ENCODE results near the gene PDE4D.
A peak's percentile ranks its signal among the peaks of the same experiment; 100 is the strongest.

The PDE4D gene

DNA sequence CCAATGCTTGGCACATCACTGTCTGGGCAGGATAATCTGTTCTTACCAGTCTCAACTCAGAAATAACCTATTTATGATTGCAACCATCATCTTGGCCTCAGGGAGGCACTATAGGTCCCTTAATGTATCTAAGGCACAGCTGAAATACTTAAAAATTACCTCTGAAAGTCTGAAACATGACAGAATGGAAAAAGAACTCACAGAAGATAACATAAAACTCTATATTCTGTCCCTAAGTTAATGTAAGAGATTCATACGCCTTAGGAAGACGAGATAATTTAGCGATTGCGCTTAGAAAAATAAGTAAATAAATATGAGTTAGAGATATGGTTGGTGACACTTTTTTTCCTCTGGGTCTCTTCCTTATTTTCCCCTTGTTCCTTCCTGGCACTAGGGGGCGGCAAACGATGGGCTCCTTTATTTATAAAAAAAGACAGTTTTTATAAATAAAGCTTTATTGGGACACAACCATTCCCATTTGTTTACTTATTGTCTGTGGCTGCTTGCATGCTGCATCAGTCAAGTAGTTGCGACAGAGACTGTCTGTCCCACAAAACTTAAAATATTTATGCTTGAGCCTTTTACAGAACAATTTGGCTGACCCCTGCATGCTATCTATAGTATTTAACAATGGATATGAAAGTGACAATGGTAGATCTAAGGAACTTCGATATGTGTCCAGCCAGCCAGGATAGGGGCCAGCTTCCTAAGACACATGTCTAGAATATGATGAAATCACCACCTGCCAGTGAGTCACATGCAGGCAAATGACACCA is 79.6 kb downstream of the PDE4D start:
- Histone ChIP-seq H3K23ac (ENCODE audit: low read length in 2 of 2) (no peak overlapping the region), H3K4me2 (ENCODE audit: low read length, poor library complexity, severe bottlenecking) (no peak overlapping the region), H3K27me3 (ENCODE audit: control insufficient read depth in 1 of 2, insufficient read depth in 1 of 2, low read length in 2 of 2) (peaks cover 18 to 34% of the 10 kb centered on the region in 2 experiments), H3K79me1 (replicated peaks; ENCODE audit: low read length, poor library complexity, severe bottlenecking) (no peaks in the 10 kb centered on the region), H2BK120ac (ENCODE audit: low read depth, low read length) (no peak overlapping the region), H2AK5ac (ENCODE audit: low read length, severe bottlenecking) (no peak overlapping the region), H3K18ac (ENCODE audit: low read depth in 1 of 2, low read length in 2 of 2) (no peak overlapping the region), H2AFZ (ENCODE audit: low read depth, low read length) (no peak overlapping the region), H3K9me3 (ENCODE audit: control insufficient read depth, low read length) (no peaks in the 10 kb centered on the region), H3K4ac (ENCODE audit: low read depth in 1 of 2, low read length in 2 of 2) (no peak overlapping the region), H3K4me1 (ENCODE audit: control insufficient read depth, insufficient read depth, low read depth, low read length) (no peaks in the 10 kb centered on the region), H2BK12ac (ENCODE audit: low read length in 2 of 2) (no peak overlapping the region), H3K14ac (ENCODE audit: low read length in 2 of 2) (no peak overlapping the region), H3K36me3 (ENCODE audit: control insufficient read depth in 1 of 2, insufficient read depth in 2 of 2, low read depth in 1 of 2, low read length in 2 of 2) (no peaks in the 10 kb centered on the region), H3K9ac (ENCODE audit: low read length) (no peak overlapping the region), H3K27ac (ENCODE audit: low read length, poor library complexity, severe bottlenecking) (no peak overlapping the region), H3K4me3 (ENCODE audit: insufficient read depth in 1 of 2, low read depth in 1 of 2, low read length in 2 of 2) (no peak overlapping the region), H4K91ac (ENCODE audit: low read length) (no peak overlapping the region), H2BK5ac (ENCODE audit: low read depth, low read length, poor library complexity, severe bottlenecking) (no peak overlapping the region), H2BK15ac (ENCODE audit: low read depth, poor library complexity, severe bottlenecking) (no peak overlapping the region), H4K8ac (ENCODE audit: low read length) (no peak overlapping the region)
- DNase-seq = peak; percentile 82
- 43% methylated on average over 6 of the region's 8 CpGs for WGBS

DNA sequence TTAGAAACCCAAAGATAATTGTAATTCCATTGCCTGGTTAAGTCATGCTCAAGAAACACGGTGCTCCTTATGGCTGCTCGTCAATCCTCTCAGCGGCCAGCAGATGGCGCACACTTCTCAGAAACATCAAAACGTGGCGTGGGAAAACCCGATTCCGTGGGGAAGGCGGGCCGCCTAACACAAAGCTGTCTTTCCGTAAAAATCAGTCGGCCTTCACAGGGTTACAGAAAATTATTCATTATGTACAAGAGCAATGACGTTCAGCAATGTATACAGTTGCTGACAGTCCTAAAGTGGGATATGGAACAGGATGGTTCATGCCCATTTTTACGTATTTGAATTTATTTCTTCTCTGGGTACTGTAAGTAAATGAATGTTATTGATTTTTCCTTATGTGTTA is 83.5 kb downstream of the PDE4D start:
- Histone ChIP-seq H2BK120ac (ENCODE audit: low read depth, low read length) (no peak overlapping the region), H3K36me3 (ENCODE audit: control insufficient read depth in 1 of 2, insufficient read depth in 2 of 2, low read depth in 1 of 2, low read length in 2 of 2) (no peaks in the 10 kb centered on the region), H3K18ac (ENCODE audit: low read depth in 1 of 2, low read length in 2 of 2) (no peak overlapping the region)

DNA sequence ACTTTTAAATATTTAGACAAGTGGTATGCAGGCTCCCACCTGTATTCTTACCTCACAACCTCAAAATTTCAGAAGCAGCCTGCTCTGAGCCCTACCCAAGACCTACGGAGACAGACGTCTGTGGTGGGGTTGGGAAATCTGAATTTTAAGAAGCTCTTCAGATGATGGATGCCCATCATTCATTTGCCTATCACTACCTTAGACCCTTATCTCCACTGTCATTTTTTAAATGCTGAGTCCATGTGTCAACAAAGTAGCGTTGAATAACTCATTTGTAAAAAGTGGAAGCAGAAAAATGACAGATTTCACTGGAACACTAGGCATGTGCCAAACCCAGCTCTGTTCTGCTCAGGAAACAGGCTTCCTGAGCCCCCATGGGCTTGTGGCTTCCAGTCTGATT is 85.7 kb downstream of the PDE4D start:
- no peak overlapping the region for H2AFZ ChIP-seq (ENCODE audit: low read depth, low read length)
- no peaks in the 10 kb centered on the region for H3K9me3 ChIP-seq (ENCODE audit: control insufficient read depth, low read length)
- 95% methylated on average over 1 of the region's 3 CpGs for WGBS
- H3K36me3 ChIP-seq (ENCODE audit: control insufficient read depth in 1 of 2, insufficient read depth in 2 of 2, low read depth in 1 of 2, low read length in 2 of 2) = no peaks in the 10 kb centered on the region
- H2BK120ac ChIP-seq (ENCODE audit: low read depth, low read length) = no peak overlapping the region
- H3K18ac ChIP-seq (ENCODE audit: low read depth in 1 of 2, low read length in 2 of 2) = no peak overlapping the region
- H3K9ac ChIP-seq (ENCODE audit: low read length) = no peak overlapping the region
- no peak overlapping the region for H3K27ac ChIP-seq (ENCODE audit: low read length, poor library complexity, severe bottlenecking)
- no peak for DNase-seq
- H3K4ac ChIP-seq (ENCODE audit: low read depth in 1 of 2, low read length in 2 of 2) = no peak overlapping the region
- no peak overlapping the region for H4K91ac ChIP-seq (ENCODE audit: low read length)
- H3K4me2 ChIP-seq (ENCODE audit: low read length, poor library complexity, severe bottlenecking) = no peak overlapping the region
- peaks cover 18 to 20% of the 10 kb centered on the region in 2 experiments for H3K27me3 ChIP-seq (ENCODE audit: control insufficient read depth in 1 of 2, insufficient read depth in 1 of 2, low read length in 2 of 2)
- H3K4me3 ChIP-seq (ENCODE audit: insufficient read depth in 1 of 2, low read depth in 1 of 2, low read length in 2 of 2) = no peak overlapping the region
- no peaks in the 10 kb centered on the region for H3K4me1 ChIP-seq (ENCODE audit: control insufficient read depth, insufficient read depth, low read depth, low read length)
- H2BK5ac ChIP-seq (ENCODE audit: low read depth, low read length, poor library complexity, severe bottlenecking) = no peak overlapping the region
- H3K14ac ChIP-seq (ENCODE audit: low read length in 2 of 2) = no peak overlapping the region
- no peak overlapping the region for H2BK12ac ChIP-seq (ENCODE audit: low read length in 2 of 2)
- no peak overlapping the region for H3K23ac ChIP-seq (ENCODE audit: low read length in 2 of 2)
- no peak overlapping the region for H2BK15ac ChIP-seq (ENCODE audit: low read depth, poor library complexity, severe bottlenecking)
- no peak overlapping the region for H2AK5ac ChIP-seq (ENCODE audit: low read length, severe bottlenecking)
- H4K8ac ChIP-seq (ENCODE audit: low read length) = no peak overlapping the region
- H3K79me1 ChIP-seq (replicated peaks; ENCODE audit: low read length, poor library complexity, severe bottlenecking) = no peaks in the 10 kb centered on the region

More for the DNA sequence above, 83.5 kb downstream of the PDE4D start:
- Histone ChIP-seq H4K91ac (ENCODE audit: low read length) (no peak overlapping the region), H3K4me1 (ENCODE audit: control insufficient read depth, insufficient read depth, low read depth, low read length) (no peaks in the 10 kb centered on the region), H3K79me1 (replicated peaks; ENCODE audit: low read length, poor library complexity, severe bottlenecking) (no peaks in the 10 kb centered on the region), H3K27ac (ENCODE audit: low read length, poor library complexity, severe bottlenecking) (no peak overlapping the region), H3K4me2 (ENCODE audit: low read length, poor library complexity, severe bottlenecking) (peak overlapping the region; percentile 60), H4K8ac (ENCODE audit: low read length) (no peak overlapping the region), H2AFZ (ENCODE audit: low read depth, low read length) (no peak overlapping the region), H2BK15ac (ENCODE audit: low read depth, poor library complexity, severe bottlenecking) (no peak overlapping the region), H3K9ac (ENCODE audit: low read length) (peak overlapping the region; percentile 20), H3K4me3 (ENCODE audit: insufficient read depth in 1 of 2, low read depth in 1 of 2, low read length in 2 of 2) (peak overlapping the region in 1 of 2 experiments; percentile 65), H2BK12ac (ENCODE audit: low read length in 2 of 2) (no peak overlapping the region), H3K4ac (ENCODE audit: low read depth in 1 of 2, low read length in 2 of 2) (no peak overlapping the region), H2AK5ac (ENCODE audit: low read length, severe bottlenecking) (no peak overlapping the region), H2BK5ac (ENCODE audit: low read depth, low read length, poor library complexity, severe bottlenecking) (no peak overlapping the region), H3K14ac (ENCODE audit: low read length in 2 of 2) (no peak overlapping the region), H3K23ac (ENCODE audit: low read length in 2 of 2) (no peak overlapping the region), H3K9me3 (ENCODE audit: control insufficient read depth, low read length) (no peaks in the 10 kb centered on the region), H3K27me3 (ENCODE audit: control insufficient read depth in 1 of 2, insufficient read depth in 1 of 2, low read length in 2 of 2) (peaks cover 18 to 24% of the 10 kb centered on the region in 2 experiments)
- 9% methylated on average over 14 of the region's 14 CpGs for WGBS
- DNase-seq = peak; percentile 77

DNA sequence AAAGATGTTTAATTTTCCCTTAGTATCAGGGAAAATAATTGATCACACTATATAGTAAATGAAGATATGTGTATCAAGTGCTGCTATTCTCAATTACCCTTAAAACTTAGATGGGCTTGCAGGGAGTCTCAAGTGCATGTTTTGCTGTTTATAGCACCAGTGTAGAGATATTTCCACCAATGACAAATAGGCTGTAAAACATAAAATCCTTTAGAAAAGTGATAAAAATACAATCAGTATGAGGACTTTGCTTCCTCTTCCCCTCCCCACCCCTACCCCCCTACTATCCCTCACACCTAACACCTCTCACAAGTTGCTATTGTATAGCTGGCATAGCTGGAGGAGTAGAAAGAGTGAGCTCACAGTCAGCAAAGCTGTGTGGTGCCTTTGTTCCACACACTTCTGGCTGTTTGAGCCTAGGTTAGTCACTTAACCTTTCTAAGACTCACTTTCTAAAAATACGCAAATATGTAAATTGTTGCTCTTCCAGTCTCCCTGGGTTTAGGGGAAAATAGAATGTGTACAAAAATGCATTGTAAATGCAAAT is 93.1 kb downstream of the PDE4D start:
- Histone ChIP-seq H2BK15ac (ENCODE audit: low read depth, poor library complexity, severe bottlenecking) (no peak overlapping the region), H3K9ac (ENCODE audit: low read length) (no peak overlapping the region), H3K9me3 (ENCODE audit: control insufficient read depth, low read length) (no peaks in the 10 kb centered on the region), H3K18ac (ENCODE audit: low read depth in 1 of 2, low read length in 2 of 2) (no peak overlapping the region), H3K4me3 (ENCODE audit: insufficient read depth in 1 of 2, low read depth in 1 of 2, low read length in 2 of 2) (no peak overlapping the region), H3K4me1 (ENCODE audit: control insufficient read depth, insufficient read depth, low read depth, low read length) (no peaks in the 10 kb centered on the region), H3K4me2 (ENCODE audit: low read length, poor library complexity, severe bottlenecking) (no peak overlapping the region), H2AFZ (ENCODE audit: low read depth, low read length) (no peak overlapping the region), H2BK5ac (ENCODE audit: low read depth, low read length, poor library complexity, severe bottlenecking) (no peak overlapping the region), H2AK5ac (ENCODE audit: low read length, severe bottlenecking) (no peak overlapping the region), H3K36me3 (ENCODE audit: control insufficient read depth in 1 of 2, insufficient read depth in 2 of 2, low read depth in 1 of 2, low read length in 2 of 2) (no peaks in the 10 kb centered on the region), H4K8ac (ENCODE audit: low read length) (no peak overlapping the region), H3K27me3 (ENCODE audit: control insufficient read depth in 1 of 2, insufficient read depth in 1 of 2, low read length in 2 of 2) (peaks cover 0 to 8% of the 10 kb centered on the region in 2 experiments), H3K14ac (ENCODE audit: low read length in 2 of 2) (no peak overlapping the region), H3K27ac (ENCODE audit: low read length, poor library complexity, severe bottlenecking) (no peak overlapping the region), H2BK120ac (ENCODE audit: low read depth, low read length) (no peak overlapping the region), H3K23ac (ENCODE audit: low read length in 2 of 2) (no peak overlapping the region), H2BK12ac (ENCODE audit: low read length in 2 of 2) (no peak overlapping the region), H3K4ac (ENCODE audit: low read depth in 1 of 2, low read length in 2 of 2) (no peak overlapping the region), H3K79me1 (replicated peaks; ENCODE audit: low read length, poor library complexity, severe bottlenecking) (no peaks in the 10 kb centered on the region), H4K91ac (ENCODE audit: low read length) (no peak overlapping the region)
- WGBS = 100% methylated on average over 1 of the region's 1 CpG
- no peak for DNase-seq

All from mesenchymal stem cell (in vitro differentiated cells and primary cell).